ENCODE results near the gene ZNF500. TPM values are rescaled to one million over a fixed set of nuclear protein-coding genes. Genes with fewer than 3 reads are reported as not detected.

The ZNF500 gene
- total RNA-seq, result 7.2 TPM
- long read RNA-seq, full-length matches to known transcripts, result 3 of 5 reads
- long read RNA-seq, partial matches to known transcripts, result 1 of 5 reads
- long read RNA-seq, other reads (novel, unspliced or antisense), result 1 of 5 reads

- DNase-seq (ENCODE audit: low spot score), result peak; percentile 99
- intact Hi-C loops (cut with DNase I), result loop anchor here (1.0 to 10.0 kb wide), 2 partner anchors 35 to 188 kb away; partner anchors contain the start of genes ROGDI and SEC14L5
Measured at GRCh38 chr16:4766875-4767628, at the start of gene ZNF500. Gene ZNF500, minus strand, starts transcription at chr16:4767162. Its CDS starts 1,184 bp downstream, at chr16:4765978.

GRCh38 chr16:4814542-4815173, 47.7 kb upstream of the ZNF500 start:
- DNase-seq (ENCODE audit: low spot score), result no peak
- intact Hi-C loops (cut with DNase I), result no loop called here

- DNase-seq (ENCODE audit: low spot score), result no peak
- intact Hi-C loops (cut with DNase I), result no loop called here
Measured at GRCh38 chr16:4814046-4814445, 47.1 kb upstream of the ZNF500 start.

- intact Hi-C loops (cut with DNase I), result no loop called here
- no peak for DNase-seq (ENCODE audit: low spot score)
Measured at GRCh38 chr16:4813251-4814003, 46.5 kb upstream of the ZNF500 start.

GRCh38 chr16:4811773-4812172, 44.8 kb upstream of the ZNF500 start:
- intact Hi-C loops (cut with DNase I), result no loop called here
- no peak for DNase-seq (ENCODE audit: low spot score)

GRCh38 chr16:4811242-4811641, 44.3 kb upstream of the ZNF500 start:
- intact Hi-C loops (cut with DNase I), result no loop called here

GRCh38 chr16:4806280-4806679, 39.3 kb upstream of the ZNF500 start:
- intact Hi-C loops (cut with DNase I), result loop anchor here (10.0 kb wide), 3 partner anchors 71 to 149 kb away; partner anchors contain the start of genes ANKS3, DNAAF8, NUDT16L1 and SEC14L5
- DNase-seq (ENCODE audit: low spot score), result no peak

More at GRCh38 chr16:4811242-4811641, 44.3 kb upstream of the ZNF500 start:
- DNase-seq (ENCODE audit: low spot score), result no peak

GRCh38 chr16:4805231-4805630, 38.3 kb upstream of the ZNF500 start:
- intact Hi-C loops (cut with DNase I), result loop anchor here (10.0 kb wide), 3 partner anchors 70 to 150 kb away; partner anchors contain the start of genes ANKS3, DNAAF8, NUDT16L1 and SEC14L5
- no peak for DNase-seq (ENCODE audit: low spot score)

- no peak for DNase-seq (ENCODE audit: low spot score)
- intact Hi-C loops (cut with DNase I), result loop anchor here (10.0 kb wide), 3 partner anchors 69 to 151 kb away; partner anchors contain the start of genes ANKS3, DNAAF8, NUDT16L1 and SEC14L5
Measured at GRCh38 chr16:4803898-4804762, 37.2 kb upstream of the ZNF500 start.

GRCh38 chr16:4803401-4803844, 36.5 kb upstream of the ZNF500 start:
- DNase-seq (ENCODE audit: low spot score), result no peak
- intact Hi-C loops (cut with DNase I), result loop anchor here (10.0 kb wide), 3 partner anchors 69 to 151 kb away; partner anchors contain the start of genes ANKS3, DNAAF8, NUDT16L1 and SEC14L5

- intact Hi-C loops (cut with DNase I), result loop anchor here (1.0 to 10.0 kb wide), 5 partner anchors 35 to 152 kb away; partner anchors contain the start of genes ANKS3, DNAAF8, NUDT16L1 and SEC14L5
- peak; percentile 96 for DNase-seq (ENCODE audit: low spot score)
Measured at GRCh38 chr16:4802659-4803287, 35.8 kb upstream of the ZNF500 start.

- DNase-seq (ENCODE audit: low spot score), result peak; percentile 90
- intact Hi-C loops (cut with DNase I), result loop anchor here (1.0 to 10.0 kb wide), 5 partner anchors 35 to 153 kb away; partner anchors contain the start of genes ANKS3, DNAAF8, NUDT16L1 and SEC14L5
Measured at GRCh38 chr16:4801962-4802658, 35.1 kb upstream of the ZNF500 start, which contains the start of gene ROGDI. Gene ROGDI, minus strand, starts transcription at chr16:4802633. Its CDS starts 62 bp downstream, at chr16:4802571.

GRCh38 chr16:4801051-4801961, 34.3 kb upstream of the ZNF500 start:
- intact Hi-C loops (cut with DNase I), result loop anchor here (10.0 kb wide), 3 partner anchors 67 to 153 kb away; partner anchors contain the start of genes ANKS3, DNAAF8, NUDT16L1 and SEC14L5
- DNase-seq (ENCODE audit: low spot score), result no peak

GRCh38 chr16:4800290-4801041, 33.5 kb upstream of the ZNF500 start:
- intact Hi-C loops (cut with DNase I), result loop anchor here (10.0 kb wide), 3 partner anchors 66 to 154 kb away; partner anchors contain the start of genes ANKS3, DNAAF8, NUDT16L1 and SEC14L5
- peak; percentile 83 for DNase-seq (ENCODE audit: low spot score)

- no peak for DNase-seq (ENCODE audit: low spot score)
- intact Hi-C loops (cut with DNase I), result no loop called here
Measured at GRCh38 chr16:4799171-4799855, 32.4 kb upstream of the ZNF500 start.
